ENCODE results near the gene RAP1GAP. TPM values are rescaled to one million over a fixed set of nuclear protein-coding genes. Genes with fewer than 3 reads are reported as not detected.

RAP1GAP gene
- total and polyA plus RNA-seq, 9 of the 15 experiments (the other 6 are each of a cell fraction or from before 2014, with no cell fraction given) = 0.29 to 30.2 (median 19.2) TPM

DNA sequence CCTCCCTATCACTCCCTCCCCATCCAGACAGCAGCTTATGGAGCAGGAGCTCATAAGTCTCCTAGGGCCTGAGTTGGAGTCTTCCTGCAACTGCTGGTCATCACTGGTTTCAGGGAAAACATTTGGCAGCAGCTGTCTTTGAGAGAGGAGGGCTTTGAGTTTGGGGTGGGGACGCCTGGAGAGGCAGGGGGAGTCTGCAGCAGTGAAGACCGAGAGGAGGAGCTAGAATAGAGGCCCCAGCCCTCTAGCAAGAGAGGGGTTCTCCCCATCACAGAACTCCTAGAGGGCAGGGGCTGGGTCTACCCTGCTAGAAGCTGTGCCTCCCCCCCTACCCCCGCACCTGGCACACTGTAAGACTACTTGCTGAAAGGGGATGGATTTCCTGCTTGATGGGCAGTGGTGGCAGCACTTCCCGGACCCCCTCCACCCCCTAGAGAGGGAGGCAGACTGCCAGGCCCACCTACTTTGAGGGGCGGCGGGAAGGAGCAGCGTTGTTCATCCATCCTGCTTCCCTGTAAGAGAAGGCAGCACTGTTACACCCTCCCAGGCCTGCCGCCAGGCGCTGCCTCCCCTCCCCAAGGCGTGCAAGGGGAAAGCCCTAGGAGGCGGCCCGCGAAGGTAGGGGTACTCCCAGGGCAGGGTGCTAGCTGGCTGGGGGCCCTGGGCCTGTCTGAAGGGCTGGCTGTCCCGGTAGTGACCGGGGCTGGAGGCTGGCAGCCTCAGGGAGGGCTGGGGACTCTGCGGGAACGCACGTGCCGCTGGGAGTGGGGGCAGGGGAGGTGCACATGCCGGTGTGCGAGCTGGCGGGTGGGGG is 50.4 kb downstream of the RAP1GAP start (continued):
- TF ChIP-seq, protein P1, sequence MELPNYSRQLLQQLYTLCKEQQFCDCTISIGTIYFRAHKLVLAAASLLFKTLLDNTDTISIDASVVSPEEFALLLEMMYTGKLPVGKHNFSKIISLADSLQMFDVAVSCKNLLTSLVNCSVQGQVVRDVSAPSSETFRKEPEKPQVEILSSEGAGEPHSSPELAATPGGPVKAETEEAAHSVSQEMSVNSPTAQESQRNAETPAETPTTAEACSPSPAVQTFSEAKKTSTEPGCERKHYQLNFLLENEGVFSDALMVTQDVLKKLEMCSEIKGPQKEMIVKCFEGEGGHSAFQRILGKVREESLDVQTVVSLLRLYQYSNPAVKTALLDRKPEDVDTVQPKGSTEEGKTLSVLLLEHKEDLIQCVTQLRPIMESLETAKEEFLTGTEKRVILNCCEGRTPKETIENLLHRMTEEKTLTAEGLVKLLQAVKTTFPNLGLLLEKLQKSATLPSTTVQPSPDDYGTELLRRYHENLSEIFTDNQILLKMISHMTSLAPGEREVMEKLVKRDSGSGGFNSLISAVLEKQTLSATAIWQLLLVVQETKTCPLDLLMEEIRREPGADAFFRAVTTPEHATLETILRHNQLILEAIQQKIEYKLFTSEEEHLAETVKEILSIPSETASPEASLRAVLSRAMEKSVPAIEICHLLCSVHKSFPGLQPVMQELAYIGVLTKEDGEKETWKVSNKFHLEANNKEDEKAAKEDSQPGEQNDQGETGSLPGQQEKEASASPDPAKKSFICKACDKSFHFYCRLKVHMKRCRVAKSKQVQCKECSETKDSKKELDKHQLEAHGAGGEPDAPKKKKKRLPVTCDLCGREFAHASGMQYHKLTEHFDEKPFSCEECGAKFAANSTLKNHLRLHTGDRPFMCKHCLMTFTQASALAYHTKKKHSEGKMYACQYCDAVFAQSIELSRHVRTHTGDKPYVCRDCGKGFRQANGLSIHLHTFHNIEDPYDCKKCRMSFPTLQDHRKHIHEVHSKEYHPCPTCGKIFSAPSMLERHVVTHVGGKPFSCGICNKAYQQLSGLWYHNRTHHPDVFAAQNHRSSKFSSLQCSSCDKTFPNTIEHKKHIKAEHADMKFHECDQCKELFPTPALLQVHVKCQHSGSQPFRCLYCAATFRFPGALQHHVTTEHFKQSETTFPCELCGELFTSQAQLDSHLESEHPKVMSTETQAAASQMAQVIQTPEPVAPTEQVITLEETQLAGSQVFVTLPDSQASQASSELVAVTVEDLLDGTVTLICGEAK (IDR thresholded peaks at IDR 0.05) = 0 out of 2 replicates have a peak, but pooled peaks have one; percentile 34
- TF ChIP-seq, protein P1 (CRISPR knock-in tag; IDR thresholded peaks at IDR 0.05) = no peak
- no peak for TF ChIP-seq NFRKB (IDR thresholded peaks at IDR 0.05; ENCODE audit: low read depth)
- TF ChIP-seq, protein P2, sequence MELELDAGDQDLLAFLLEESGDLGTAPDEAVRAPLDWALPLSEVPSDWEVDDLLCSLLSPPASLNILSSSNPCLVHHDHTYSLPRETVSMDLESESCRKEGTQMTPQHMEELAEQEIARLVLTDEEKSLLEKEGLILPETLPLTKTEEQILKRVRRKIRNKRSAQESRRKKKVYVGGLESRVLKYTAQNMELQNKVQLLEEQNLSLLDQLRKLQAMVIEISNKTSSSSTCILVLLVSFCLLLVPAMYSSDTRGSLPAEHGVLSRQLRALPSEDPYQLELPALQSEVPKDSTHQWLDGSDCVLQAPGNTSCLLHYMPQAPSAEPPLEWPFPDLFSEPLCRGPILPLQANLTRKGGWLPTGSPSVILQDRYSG (tag; conservative IDR thresholded peaks at IDR 0.05; ENCODE audit: low read depth) = no peak
- TF ChIP-seq, protein P3, sequence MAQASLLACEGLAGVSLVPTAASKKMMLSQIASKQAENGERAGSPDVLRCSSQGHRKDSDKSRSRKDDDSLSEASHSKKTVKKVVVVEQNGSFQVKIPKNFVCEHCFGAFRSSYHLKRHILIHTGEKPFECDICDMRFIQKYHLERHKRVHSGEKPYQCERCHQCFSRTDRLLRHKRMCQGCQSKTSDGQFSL (CRISPR knock-in tag; IDR thresholded peaks at IDR 0.05) = peak; percentile 97; the same call in 1 of the 2 replicates
- TF ChIP-seq, protein P3 (tag; IDR thresholded peaks at IDR 0.05) = no peak; a peak in 1 of 4 replicates
- TF ChIP-seq CAMTA2 (CRISPR knock-in tag; conservative IDR thresholded peaks at IDR 0.05) = no peak
- peak; percentile 70 for TF ChIP-seq CCNT2 (IDR thresholded peaks at IDR 0.05; ENCODE audit: borderline replicate concordance, extremely low read depth, insufficient read length, low read depth, low read length)
- TF ChIP-seq ZSCAN29 (IDR thresholded peaks at IDR 0.05) = no peak
- TF ChIP-seq U2AF1 (optimal IDR thresholded peaks at IDR 0.05; ENCODE audit: low read depth, low read length) = no peak
- TF ChIP-seq TAL1 (IDR thresholded peaks at IDR 0.05) = no peak
- TF ChIP-seq HOXB6 (CRISPR knock-in tag; IDR thresholded peaks at IDR 0.05; ENCODE audit: borderline replicate concordance) = no peak
- no peak for TF ChIP-seq PHF20 (IDR thresholded peaks at IDR 0.05; ENCODE audit: partially characterized antibody)
- TF ChIP-seq SP1 (CRISPR knock-in tag; IDR thresholded peaks at IDR 0.05) = peak; percentile 36; the same call in 1 of the 2 replicates
- TF ChIP-seq ZNF217 (CRISPR knock-in tag; IDR thresholded peaks at IDR 0.05) = no peak
- TF ChIP-seq MAZ (CRISPR knock-in tag; conservative IDR thresholded peaks at IDR 0.05 in 1 of 2, IDR thresholded peaks at IDR 0.05 in 1 of 2) = peak in 1 of 2 experiments; percentile 61; a peak in 2 of 4 replicates
- TF ChIP-seq PRMT5 (CRISPR knock-in tag; IDR thresholded peaks at IDR 0.05) = no peak

Measured in K562 (cell line).